Activated T-cell treated with anti-CD3 and anti-CD28 coated beads, Interleukin-2, amount 50 U/mL, for 4 hours (primary cell): ENCODE measurements around the gene NXT1. TPM values are rescaled to one million over a fixed set of nuclear protein-coding genes. Genes with fewer than 3 reads are reported as not detected.
A peak's percentile ranks its signal among the peaks of the same experiment; 100 is the strongest.
"Not testable (repeated sequence)": the region's sequence is repeated elsewhere in the genome, so short reads cannot be mapped to it uniquely, and the experiment has no call there.

Source experiments
- ATAC-seq, 2 donors: fragments of 200-7000 bp; cut with Tn5 transposase; one replicate each; pipeline ENCODE4 v1.10.0; 2021
- DNase-seq: peaks from one replicate; pipeline ENCODE4 v3.0.0-alpha.2; 2020
- H3K27me3 Mint-ChIP-seq: one replicate; pipeline ENCODE4 v1.8.0; 2021; ENCODE audit warnings: low read depth, mixed read lengths
- H3K36me3 Mint-ChIP-seq: one replicate; pipeline ENCODE4 v1.8.0; 2022; ENCODE audit warnings: mixed read lengths; ENCODE audit not compliant: insufficient read depth
- H3K4me1 Mint-ChIP-seq: one replicate; pipeline ENCODE4 v1.8.0; 2021; ENCODE audit warnings: low read depth, mixed read lengths
- H3K4me3 Mint-ChIP-seq: one replicate; pipeline ENCODE4 v1.8.0; 2021; ENCODE audit warnings: mild to moderate bottlenecking, moderate library complexity, mixed read lengths
- H3K9me3 Mint-ChIP-seq: one replicate; pipeline ENCODE4 v1.8.0; 2021; ENCODE audit warnings: mixed read lengths
- total RNA-seq, 3 donors: library from RNA; stranded (reverse); gene quantifications; one replicate each; pipeline ENCODE4 v1.2.1, GENCODE V29; 2021

The NXT1 gene
- total RNA-seq, 3 donors from 2014 or later = 66.8 to 79.7 (median 75.9) TPM

DNA sequence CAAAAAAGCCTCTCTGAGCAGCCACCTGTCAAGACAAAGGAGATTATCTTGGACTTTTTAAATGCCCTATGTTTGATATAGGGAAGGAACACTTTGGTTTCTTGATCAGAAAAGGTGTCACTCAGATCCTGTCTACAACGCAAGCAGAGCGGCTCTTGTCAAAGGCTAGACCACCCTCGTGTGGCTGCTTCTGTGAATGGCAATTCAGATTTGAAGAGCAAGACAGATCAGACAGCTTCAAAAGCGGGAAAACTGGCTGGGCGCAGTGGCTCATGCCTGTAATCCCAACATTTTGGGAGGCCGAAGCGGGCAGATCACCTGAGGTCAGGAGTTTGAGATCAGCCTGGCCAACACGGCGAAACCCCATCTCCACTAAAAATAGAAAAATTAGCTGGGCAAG, 10.1 kb upstream of the NXT1 start:
- H3K4me1 Mint-ChIP-seq = no peaks in the 10 kb centered on the region
- ATAC-seq (no peak), DNase-seq (no peak)
- peaks cover 4% of the 10 kb centered on the region for H3K27me3 Mint-ChIP-seq
- no peaks in the 10 kb centered on the region for H3K36me3 Mint-ChIP-seq
- no peak overlapping the region for H3K4me3 Mint-ChIP-seq
- H3K9me3 Mint-ChIP-seq = no peaks in the 10 kb centered on the region

GRCh38 chr20:23341073-23341472, 9.5 kb upstream of the NXT1 start:
- Mint-ChIP-seq H3K4me3 (no peak overlapping the region), H3K36me3 (no peaks in the 10 kb centered on the region), H3K27me3 (peaks cover 4% of the 10 kb centered on the region), H3K4me1 (no peaks in the 10 kb centered on the region), H3K9me3 (no peaks in the 10 kb centered on the region)
- DNase-seq (no peak), ATAC-seq (no peak)

DNA sequence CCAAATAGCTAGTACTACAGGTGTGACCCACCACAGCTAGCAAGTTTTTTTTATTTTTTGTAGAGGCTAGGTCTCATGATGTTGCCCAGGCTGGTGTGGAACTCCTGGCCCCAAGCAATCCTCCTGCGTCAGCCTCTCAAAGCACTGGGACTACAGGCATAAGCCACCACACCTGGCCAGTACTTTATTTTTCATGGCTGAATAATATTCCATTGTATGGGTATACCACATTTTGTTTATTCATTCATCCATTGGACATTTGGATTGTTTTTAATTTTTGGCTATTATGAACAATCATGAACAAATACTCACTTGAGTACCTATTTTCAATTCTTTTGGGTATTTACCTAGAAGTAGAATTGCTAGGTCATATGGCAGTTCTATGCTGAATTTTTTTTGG, 7.0 kb upstream of the NXT1 start:
- no peak for ATAC-seq
- H3K4me3 Mint-ChIP-seq = no peak overlapping the region
- H3K9me3 Mint-ChIP-seq = no peaks in the 10 kb centered on the region
- DNase-seq = no peak
- H3K36me3 Mint-ChIP-seq = no peaks in the 10 kb centered on the region
- H3K27me3 Mint-ChIP-seq = peaks cover 4% of the 10 kb centered on the region
- H3K4me1 Mint-ChIP-seq = peaks cover 3% of the 10 kb centered on the region

DNA sequence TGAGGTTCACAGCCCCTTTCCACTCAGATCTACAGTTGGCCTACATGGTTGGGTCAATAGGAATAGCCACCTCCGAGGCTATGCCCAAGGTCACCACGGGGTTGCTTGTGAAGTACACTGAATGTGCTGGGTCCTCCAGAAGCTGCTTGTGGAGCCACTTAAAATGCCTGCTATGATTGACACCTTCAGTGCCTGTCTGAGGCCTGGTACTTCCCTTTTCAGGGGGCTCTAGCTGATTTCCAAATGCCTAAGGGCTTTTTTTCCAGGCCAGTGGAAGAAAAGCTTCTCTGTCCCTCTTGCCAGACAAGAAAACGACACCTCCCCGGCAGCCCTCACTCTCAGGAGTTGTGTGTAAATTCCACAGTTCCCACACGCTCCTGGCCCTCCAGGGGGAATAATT, 6.3 kb upstream of the NXT1 start:
- Mint-ChIP-seq H3K9me3 (no peaks in the 10 kb centered on the region), H3K27me3 (peaks cover 4% of the 10 kb centered on the region), H3K36me3 (no peaks in the 10 kb centered on the region), H3K4me1 (peaks cover 9% of the 10 kb centered on the region), H3K4me3 (no peak overlapping the region)
- ATAC-seq (no peak), DNase-seq (no peak)

GRCh38 chr20:23346002-23346401, 4.6 kb upstream of the NXT1 start:
- ATAC-seq = no peak
- H3K4me1 Mint-ChIP-seq = peaks cover 14% of the 10 kb centered on the region
- H3K36me3 Mint-ChIP-seq = no peaks in the 10 kb centered on the region
- H3K27me3 Mint-ChIP-seq = no peaks in the 10 kb centered on the region
- DNase-seq = no peak
- H3K4me3 Mint-ChIP-seq = no peak overlapping the region
- H3K9me3 Mint-ChIP-seq = no peaks in the 10 kb centered on the region

DNA sequence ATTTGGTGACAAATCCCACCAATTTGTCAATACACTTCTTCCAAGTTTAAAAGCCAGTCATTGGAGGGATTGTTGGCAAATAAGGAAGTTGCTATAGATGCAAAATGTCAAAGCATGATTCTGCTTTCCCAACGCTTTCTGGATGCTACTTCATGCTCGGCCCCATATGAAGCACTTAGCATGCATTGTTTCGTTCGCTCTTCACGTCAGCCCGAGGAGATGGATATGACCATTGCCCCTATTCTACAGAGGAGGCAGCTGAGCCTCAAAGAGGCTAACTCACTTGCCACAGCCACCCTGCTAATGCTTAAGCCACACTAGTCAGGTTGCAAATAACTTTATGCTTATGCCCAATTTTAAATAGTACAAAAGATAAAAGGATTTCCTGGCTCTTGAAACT, 2.8 kb upstream of the NXT1 start:
- Mint-ChIP-seq H3K4me3 (no peak overlapping the region), H3K4me1 (peaks cover 21% of the 10 kb centered on the region), H3K27me3 (no peaks in the 10 kb centered on the region), H3K9me3 (no peaks in the 10 kb centered on the region), H3K36me3 (peaks cover 3% of the 10 kb centered on the region)
- ATAC-seq (no peak), DNase-seq (no peak)

DNA sequence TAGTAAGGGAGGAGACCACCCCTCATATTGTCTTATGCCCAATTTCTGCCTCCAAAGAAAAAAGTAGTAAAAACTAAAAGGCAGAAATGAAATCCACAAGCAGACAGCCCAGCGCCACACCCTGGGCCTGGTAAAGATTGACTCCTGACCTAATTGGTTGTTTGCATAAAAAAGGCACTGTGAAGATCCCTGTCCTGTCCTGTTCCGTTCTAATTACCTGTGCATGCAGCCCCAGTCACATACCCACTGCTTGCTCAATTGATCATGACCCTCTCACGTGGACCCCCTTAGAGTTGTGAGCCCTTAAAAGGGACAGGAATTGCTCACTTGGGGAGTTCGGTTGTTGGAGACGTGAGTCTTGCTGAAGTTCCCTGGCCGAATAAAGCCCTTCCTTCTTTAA, 2.1 kb upstream of the NXT1 start:
- H3K27me3 Mint-ChIP-seq, DNase-seq, H3K36me3 Mint-ChIP-seq, H3K9me3 Mint-ChIP-seq, ATAC-seq: not testable (repeated sequence)
- Mint-ChIP-seq H3K4me3 (peak overlapping the region; percentile 13), H3K4me1 (peaks cover 27% of the 10 kb centered on the region)

GRCh38 chr20:23349338-23350195, 1.0 kb upstream of the NXT1 start:
- no peaks in the 10 kb centered on the region for H3K27me3 Mint-ChIP-seq
- ATAC-seq (peak; percentile 20 to 25), DNase-seq (peak; percentile 75)
- peaks cover 27% of the 10 kb centered on the region for H3K4me1 Mint-ChIP-seq
- no peaks in the 10 kb centered on the region for H3K9me3 Mint-ChIP-seq
- peaks cover 5% of the 10 kb centered on the region for H3K36me3 Mint-ChIP-seq
- H3K4me3 Mint-ChIP-seq = peak overlapping the region; percentile 90

GRCh38 chr20:23350904-23351838, 580 bp downstream of the NXT1 start:
- ATAC-seq (peak; percentile 26 to 27), DNase-seq (peak; percentile 54)
- H3K27me3 Mint-ChIP-seq = no peaks in the 10 kb centered on the region
- H3K4me3 Mint-ChIP-seq = peak overlapping the region; percentile 90
- H3K9me3 Mint-ChIP-seq = no peaks in the 10 kb centered on the region
- peaks cover 12% of the 10 kb centered on the region for H3K36me3 Mint-ChIP-seq
- H3K4me1 Mint-ChIP-seq = peaks cover 27% of the 10 kb centered on the region

DNA sequence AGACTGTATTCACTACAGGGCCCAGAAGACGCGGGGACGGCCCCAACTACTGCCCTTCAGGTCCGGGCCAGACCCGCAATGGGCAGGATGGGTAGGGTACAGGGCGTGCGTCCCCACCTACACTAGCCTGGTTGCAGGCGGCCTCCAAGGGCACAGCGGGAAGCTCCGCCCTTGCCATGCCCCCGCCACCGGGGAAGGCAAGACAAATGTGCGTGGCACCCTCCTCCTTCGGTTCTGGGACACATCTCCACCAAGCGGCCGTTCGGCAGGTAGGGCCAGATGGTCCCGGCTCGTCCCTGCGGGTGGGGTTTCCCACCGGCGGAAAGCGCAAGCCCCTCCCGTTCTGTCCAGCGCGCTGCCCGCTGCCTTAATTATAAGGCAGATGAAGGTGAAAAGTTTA, 5.6 kb downstream of the NXT1 start:
- no peak overlapping the region for H3K4me3 Mint-ChIP-seq
- H3K4me1 Mint-ChIP-seq = peaks cover 23% of the 10 kb centered on the region
- no peaks in the 10 kb centered on the region for H3K27me3 Mint-ChIP-seq
- DNase-seq = no peak
- no peaks in the 10 kb centered on the region for H3K9me3 Mint-ChIP-seq
- ATAC-seq = no peak
- H3K36me3 Mint-ChIP-seq = peaks cover 12% of the 10 kb centered on the region

DNA sequence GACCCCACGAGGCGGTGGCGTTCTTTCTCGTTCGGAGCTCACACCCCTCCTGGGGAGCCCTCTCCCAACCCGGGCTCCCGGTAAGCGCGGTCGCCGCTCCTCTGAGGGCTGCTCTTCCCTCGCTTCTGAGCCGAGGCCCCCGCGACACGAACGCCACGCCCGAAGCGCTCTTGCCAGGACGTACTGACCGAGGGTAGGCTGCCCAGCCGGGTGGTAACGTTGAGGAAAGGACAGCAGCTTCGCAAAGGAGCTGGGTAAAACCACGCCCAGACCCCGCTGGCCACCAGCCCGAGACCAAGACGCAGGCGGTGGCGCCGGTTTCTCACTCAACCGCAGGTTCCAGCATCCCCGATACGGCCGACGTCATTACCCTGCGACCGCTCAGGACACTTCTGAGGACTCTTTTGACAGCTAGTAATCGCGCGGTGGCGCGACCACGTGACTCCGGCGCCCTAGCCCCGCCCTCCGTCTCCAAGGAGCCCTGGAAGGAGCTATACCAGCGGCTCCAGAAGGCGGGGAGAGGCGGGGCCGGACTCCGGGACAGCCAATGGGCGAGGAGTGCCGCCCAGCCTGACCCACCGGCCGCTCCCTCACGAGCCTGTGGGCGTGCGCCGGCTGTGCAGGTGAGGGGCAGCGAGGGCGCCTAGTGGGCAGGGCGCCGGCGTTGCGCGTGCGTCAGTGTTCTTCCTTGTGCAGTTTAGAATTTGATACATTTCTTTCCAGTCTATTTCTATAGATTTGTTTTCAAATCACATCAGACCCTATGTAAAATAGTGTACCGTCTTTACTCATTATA, 7.4 kb downstream of the NXT1 start:
- Mint-ChIP-seq H3K27me3 (no peaks in the 10 kb centered on the region), H3K9me3 (no peaks in the 10 kb centered on the region), H3K4me3 (peak overlapping the region; percentile 92), H3K4me1 (peaks cover 17% of the 10 kb centered on the region), H3K36me3 (peaks cover 8% of the 10 kb centered on the region)
- ATAC-seq (peak; percentile 77 to 78), DNase-seq (peak; percentile 99)

- Mint-ChIP-seq H3K9me3 (no peaks in the 10 kb centered on the region), H3K4me1 (peaks cover 19% of the 10 kb centered on the region), H3K36me3 (peaks cover 8% of the 10 kb centered on the region), H3K27me3 (no peaks in the 10 kb centered on the region), H3K4me3 (peak overlapping the region; percentile 92)
- ATAC-seq = no peak
- no peak for DNase-seq
Observed at GRCh38 chr20:23358563-23358906, 7.9 kb downstream of the NXT1 start.

DNA sequence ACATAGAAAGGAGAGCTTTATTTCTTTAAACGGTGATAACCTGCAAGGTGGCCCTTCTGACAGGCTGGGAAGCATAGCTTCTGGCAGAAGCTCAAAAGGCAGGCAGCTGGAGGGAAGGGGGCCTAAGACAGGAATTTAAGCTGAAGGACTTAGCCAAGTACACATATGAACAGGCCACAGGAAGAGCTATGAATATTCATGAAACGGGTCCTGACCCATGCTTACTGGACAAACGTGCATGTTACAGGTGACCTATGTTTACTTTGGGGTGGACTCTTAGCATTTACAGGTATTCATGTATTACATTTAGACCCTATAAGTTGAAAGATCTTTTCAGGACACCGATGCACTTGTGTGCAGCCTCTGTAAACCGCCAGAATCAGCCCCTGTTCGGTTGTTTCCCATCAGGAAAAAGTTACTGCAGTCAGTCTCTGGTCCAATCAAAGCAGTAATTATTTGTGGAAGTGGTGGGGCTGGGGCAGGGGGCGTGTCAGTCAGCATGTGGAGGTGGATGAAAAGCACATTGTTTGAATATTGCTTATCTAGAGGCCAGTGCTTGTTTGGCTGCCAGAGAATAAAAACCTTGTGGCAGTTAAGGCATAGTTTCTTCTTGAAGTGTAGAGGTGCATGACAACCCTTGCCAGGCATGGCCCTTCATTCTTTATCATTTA, 8.5 kb downstream of the NXT1 start:
- DNase-seq = no peak

DNA sequence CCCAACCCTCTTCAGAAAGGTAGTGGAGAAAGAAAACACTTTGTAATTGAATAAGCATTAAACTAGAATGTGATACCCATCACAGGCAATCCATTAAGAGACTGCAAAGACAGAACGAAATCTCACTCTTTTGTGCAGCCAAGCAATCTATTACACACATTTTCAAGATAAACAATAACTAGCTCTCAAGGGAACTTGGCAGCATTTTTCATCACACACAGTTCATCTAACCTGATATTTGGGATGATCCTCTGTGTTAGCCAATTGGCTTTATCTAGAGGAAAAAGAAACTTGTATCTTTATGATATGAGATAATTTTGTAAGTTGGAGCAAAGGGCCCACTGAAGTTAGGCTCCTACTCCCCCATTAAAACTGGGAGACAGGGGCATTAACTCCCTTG, 9.9 kb downstream of the NXT1 start:
- Mint-ChIP-seq H3K4me3 (peak overlapping the region; percentile 82), H3K36me3 (peaks cover 13% of the 10 kb centered on the region), H3K4me1 (peaks cover 36% of the 10 kb centered on the region), H3K27me3 (no peaks in the 10 kb centered on the region), H3K9me3 (no peaks in the 10 kb centered on the region)
- DNase-seq = no peak
- ATAC-seq = no peak

More for the DNA sequence above, 8.5 kb downstream of the NXT1 start:
- no peak for ATAC-seq
- H3K9me3 Mint-ChIP-seq = no peaks in the 10 kb centered on the region
- no peaks in the 10 kb centered on the region for H3K27me3 Mint-ChIP-seq
- H3K4me1 Mint-ChIP-seq = peaks cover 23% of the 10 kb centered on the region
- peaks cover 8% of the 10 kb centered on the region for H3K36me3 Mint-ChIP-seq
- H3K4me3 Mint-ChIP-seq = peak overlapping the region; percentile 92
